Suppressor macrophage (primary cell): Measurements from ENCODE around the gene ZRANB1.

Experiments used
- DNase-seq, 4 experiments: peaks; one replicate each; pipeline ENCODE4 v3.0.0-alpha.2; 2020 to 2022

Gene ZRANB1

DNA sequence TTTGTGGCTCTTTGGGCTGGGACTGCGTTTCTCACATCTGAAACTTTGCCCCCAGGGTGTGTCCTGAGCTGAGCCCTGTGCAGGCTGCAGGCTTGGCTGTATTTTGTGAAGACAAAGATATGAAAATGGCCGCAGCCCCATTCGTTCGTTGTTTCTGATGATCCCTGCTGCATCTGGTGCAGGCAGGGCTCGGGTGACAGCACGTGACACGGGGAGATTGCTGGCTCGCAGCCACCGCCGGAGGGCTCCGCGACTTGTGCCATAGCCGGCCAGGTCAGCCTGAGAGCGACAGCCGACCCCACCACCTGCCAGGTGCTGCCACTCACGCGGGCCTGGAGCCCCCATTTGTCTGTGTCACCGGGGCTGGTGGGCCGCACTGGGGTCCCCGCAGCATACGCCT, 81.3 kb downstream of the ZRANB1 start:
- no peak for DNase-seq

DNA sequence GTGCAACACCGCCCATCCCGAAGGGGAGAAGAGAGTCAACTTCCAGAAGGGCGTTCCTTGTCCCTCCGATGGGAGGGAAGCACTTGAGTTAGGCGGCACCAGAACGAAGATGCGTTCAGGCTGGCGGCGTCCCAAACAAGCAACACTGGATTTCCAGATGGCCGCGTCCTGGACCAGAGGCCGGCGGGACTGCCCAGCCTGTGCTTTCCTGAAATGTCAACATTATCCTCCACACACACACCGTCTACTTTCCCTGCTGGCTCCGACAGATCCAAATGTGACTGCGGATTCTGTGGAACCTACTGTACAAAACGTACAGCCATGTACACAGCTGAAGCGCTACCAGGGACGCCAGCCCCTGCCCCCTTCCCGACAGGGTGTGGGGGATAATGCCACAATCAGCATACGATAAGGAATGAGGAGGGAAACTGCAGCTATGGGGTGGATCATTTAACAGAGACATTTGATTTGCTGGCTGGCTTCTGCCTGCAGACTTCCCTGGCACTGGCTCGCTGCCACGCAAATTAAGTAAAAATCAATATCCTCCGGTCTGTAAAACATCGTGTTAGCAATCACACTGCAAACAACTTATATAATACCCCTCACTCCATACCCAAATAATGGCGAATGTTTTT, 82.1 kb downstream of the ZRANB1 start:
- no peak for DNase-seq

DNA sequence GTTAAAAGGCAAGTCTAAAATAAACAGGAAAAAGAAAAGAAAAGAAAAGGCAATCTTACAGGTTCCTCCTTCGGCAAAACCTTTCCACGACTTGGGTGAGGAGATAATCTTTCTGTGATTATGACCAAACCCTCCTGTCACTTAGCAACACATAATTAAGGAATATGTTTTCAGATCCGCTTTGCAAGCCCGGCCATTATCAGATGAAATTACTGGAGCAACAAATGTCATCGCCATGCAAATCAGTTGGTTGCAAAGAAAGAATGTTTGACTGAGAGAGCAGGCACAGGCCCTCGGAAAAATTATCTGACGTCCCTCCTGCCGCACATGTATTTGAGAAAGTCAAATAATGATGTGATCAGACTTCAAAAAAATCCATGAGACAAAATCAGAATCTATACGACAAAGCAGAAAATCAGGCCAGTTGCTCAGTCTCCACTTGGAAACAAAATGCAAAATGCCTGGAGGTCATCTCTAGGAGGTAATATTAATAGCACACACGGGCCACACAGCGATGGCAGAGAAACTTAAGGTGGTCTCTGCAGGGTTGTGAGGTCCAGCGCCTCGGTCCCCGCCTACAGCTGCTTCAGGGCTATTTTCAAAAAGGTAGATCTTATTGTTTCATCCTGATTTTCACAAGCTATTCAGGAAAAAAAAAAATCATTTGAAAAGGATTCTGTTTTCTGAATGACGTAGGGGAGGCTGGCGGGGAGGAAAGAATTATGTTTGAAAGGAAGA, 82.7 kb downstream of the ZRANB1 start:
- DNase-seq, result no peak

DNA sequence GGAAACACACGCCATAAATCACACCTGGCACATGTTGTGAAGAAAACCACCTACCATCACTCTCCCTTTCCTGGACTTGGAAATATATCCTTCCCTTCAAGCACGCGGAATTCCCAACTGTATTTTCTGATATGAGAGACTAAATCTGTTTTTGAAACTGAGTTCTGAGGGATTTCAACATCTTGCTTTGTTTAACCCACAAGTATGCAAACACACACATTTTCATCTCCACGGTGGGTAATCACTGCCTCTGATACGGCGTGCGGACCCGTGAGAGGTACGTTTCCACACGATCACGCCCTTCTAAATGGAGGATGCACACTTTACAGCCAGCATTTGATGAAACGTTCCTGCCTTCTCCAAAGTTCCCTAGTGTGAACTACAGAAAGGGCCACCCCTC, 83.4 kb downstream of the ZRANB1 start:
- DNase-seq, result no peak

DNA sequence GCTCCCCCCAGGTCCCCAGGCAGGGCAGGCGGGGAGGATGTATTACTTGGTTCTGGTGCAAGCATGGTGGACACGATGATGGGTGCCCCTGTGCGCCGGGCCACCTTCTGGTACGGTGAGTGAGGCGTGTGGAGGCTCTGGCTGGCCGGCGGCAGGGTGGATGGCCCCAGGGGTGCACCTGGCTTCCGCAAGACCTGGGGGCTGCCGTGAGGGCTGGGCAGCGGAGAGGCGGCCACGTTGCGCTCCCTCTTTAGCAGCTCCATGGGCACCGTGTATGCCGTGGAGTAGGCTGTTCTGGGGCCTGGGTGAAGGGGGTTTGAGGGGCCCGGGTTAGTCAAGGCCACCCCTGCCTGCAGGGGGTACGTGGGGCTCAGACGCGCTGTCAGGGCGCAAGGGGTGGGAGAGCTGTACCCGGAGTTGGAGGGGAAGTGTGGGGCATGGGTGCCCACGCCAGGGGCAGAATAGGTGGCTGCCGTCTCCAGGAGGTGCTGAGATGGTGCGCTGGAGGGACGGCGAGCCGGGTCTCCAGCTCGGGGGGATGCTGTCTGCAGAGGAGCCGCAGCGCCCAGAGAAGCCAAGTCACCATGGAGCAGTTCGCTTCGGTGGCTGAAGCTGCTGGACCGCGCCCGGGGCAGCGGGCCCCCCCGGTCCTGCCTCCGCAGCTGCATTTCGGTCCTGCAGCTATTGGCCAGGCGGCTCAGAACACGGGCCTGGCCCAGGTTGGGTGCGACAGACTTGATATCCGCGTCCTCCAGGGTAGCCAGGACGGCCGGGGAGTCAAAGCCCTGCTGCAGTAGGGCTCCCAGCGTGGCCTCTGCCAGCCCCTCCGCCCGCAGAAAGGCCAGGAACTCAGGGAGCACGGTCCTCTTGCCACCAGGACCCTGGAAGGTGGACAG, 84.4 kb downstream of the ZRANB1 start:
- DNase-seq, result no peak

DNA sequence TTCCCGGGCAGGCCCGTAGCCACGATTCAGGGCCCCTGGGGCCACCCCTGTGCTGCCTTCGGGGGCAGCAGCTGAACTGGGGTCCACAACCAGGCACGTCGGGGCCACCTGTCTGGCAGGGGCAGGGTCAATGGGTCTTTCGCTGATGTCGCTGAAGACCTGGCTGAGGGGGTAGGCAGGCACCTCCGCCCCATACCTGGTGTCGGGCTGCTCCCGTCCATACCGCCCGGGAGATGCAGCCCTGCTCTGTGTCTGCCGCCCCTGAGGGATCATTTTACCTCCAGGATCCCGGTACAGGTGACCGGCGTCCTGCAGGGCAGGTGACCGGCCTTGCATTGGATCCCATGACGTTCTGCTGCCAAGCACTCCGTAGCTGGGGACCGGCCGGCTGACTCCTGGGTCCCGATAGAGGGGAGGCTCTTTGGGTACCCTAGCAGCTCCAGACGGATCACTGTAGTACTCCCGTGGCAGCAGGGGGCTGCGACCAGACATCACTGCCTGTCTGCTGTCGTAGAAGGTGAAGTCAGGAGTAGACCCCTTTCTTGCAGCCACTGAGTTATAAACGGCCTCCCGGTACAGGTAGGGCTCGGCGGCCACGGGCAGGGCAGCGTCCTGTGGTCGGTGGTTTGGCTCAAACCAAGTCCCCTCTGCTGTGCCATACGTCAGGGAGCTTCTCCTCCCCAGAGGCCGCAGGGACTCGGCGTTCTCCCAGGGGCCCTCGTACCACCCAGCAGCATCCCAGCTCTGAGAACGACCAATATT, 85.2 kb downstream of the ZRANB1 start:
- no peak for DNase-seq

DNA sequence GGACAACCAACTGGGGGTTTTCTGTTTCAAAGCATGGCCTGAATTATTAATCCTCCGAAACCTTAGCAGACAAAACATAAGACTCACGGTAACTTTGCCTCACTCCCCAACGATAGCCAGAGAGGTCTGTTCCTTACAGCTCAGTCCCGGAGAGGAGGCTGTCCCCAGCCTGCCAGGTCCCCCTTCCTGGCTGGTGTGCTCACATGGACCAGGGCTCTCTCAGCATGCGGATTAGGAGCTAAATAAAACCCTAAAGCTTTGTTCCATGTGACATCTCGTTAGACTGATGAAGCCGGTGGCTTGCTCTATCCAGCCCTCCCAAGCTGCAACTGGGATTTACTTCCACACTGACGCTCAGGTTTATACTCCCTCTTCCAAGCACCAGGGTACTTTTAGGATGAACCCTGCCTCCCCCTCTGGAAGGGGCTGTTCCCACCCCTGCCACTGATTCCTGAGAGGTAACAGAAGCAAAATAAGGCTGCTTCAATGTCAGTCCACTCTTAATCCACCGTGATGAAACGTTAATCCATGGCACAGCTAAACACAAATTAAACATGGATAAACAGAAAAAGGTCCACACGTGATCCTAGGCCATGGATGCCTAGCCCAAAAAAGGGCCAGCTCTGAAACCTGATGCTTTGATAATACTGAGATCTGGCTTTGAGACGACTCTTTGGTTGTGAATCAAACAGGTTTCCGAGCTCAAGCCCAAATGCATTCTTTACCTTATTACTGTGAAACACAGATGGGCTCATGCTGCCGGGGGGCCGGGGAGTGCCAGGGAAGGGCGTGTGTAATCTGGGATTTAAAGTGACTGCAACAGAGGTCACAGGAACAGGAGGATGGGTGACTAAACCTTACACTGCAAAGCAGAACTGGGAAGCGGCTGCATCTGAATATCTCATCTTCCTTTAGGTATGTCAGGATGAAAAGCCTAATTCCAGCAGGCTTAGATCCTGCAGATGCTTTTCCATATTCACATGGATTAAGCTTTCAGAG, 86.2 kb downstream of the ZRANB1 start:
- no peak for DNase-seq

DNA sequence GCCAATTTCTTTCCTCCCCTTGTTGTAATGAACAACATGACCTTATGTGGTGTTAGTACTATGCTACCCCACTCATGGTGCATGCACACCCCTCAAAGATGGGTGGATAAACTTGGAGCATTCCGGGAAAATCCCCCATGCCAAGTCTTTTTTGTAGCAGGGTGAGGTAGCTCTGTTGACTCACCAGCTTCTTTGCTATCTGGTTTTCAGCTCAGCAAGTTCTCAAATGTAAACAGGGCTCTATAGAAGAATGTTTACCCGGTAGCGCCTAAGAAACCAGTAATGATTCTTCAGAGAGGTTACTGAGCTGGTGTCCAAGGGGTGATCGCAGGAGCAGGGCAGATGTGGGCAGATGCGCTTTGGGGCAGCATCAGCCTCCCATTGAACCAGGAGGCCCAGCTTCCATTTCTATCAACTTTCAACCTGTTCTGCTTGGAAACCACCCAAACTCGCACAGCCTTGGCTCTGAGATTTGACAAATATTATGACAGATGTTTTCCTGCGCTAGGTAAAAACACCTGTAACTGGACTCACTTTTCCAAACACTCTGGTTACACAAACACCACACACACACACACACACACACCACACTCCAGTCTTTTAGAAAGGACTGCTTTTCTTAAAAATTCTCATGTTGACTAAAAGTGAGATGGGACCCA, 87.8 kb downstream of the ZRANB1 start:
- no peak for DNase-seq

DNA sequence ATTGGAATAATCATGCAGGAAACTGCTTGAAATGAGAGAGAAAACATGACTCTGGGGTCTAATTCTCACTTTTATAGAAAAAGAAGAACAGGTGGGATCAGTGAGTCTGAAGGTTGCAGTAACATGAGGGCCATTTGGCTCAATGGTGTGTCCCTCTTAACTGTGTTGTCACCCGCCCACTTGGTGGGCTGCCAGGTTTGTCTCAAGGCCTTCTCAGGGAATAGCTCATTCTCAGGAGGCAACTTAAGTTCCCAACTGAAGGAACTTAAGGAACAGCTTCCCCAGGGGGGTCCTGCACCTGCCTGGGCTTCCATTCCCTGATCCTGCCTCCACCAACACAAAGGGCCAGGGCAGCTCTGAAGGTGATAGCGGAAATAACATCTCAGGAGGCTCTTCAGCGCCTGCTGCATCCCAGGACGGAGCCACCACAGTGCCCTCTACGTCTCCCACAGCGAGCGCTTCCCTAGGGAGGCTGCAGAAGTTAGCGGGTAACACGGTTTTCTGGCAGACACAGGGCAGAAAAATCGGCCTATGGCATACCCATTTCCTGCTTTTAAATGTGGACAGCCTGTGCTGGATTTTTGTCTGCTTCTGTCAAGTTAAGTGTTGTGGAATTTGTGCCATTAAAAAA, 88.8 kb downstream of the ZRANB1 start:
- DNase-seq, result no peak

DNA sequence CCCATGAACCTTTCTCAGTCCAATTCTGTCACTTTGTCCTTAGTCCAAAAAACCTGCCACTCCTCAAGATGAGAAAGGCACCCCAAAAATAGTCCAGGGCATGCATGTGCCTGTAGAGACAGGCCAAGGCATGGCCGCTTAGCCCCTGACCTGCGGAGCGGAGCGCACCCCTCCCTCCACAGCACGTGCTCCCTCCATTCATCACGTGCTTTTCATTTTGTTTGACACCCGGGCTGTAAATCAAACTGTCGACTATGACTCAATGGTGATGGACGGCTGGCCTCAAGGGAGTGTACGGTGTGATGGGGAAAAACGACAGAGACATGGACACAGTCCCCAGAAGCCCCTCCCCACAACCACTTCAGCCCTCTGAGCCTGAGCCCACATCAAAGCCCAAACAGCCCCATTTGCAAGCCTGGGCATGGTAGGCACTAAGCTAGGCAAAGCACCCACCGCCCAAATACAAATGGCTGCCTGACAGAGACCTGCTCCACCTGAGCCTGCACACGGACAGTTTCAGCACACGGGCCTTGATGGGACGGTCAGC, 90.6 kb downstream of the ZRANB1 start:
- DNase-seq, result no peak

DNA sequence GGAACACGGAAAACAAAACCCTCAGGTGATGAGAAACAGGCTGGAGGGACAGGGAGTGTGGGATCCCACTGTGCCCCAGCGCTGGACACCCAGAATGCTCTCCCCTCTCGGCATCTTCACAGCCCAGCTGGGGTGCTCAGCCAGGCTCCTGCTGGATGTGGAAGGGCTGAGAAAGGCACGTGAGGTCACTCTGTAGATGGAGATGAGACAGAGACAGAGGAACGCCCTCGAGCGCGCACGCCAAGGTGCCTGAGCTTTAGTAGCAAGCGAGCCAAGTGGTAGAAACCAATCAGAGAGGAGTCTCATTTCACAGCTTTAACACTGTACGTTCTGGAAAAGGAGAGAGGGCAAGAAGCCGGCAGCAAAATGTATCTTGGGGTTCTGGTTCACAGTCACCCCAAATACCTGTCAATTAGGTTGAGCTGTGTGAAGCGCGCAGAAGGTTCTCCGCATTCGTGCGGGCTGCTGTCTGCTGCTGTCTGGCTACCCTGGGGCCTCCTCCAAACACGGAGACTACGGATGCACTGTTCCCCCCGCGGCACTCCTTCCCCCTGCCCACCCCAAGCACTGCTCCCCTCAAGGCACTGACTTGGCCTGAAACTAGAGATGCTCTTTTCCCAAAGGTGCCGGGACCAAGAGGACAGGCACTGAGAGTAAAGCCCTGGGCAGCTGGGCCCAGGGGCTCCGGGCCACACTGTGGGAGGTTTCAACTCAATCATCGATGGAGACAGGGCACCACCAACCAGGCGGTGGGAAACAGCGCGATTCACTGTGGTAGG, 91.4 kb downstream of the ZRANB1 start:
- DNase-seq, result no peak

DNA sequence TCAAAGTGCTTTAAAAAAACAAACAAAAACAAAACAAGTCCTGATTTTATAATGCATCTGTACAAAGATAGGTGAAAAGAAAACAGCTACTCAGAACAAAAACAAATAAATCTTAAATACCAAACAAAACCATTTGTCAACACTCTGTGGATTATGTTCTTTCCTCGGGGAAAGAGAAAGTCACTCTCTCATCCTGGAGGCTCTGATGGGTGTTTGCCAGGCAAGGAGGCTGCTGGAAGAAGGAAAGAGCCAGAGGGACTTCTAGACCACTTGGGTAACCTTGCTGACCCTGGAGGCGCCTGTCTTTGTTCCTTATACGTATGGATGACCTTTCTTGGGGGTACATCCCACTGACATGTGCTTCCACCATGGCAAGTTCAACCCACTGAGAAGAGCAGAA, 92.8 kb downstream of the ZRANB1 start:
- DNase-seq, result no peak

DNA sequence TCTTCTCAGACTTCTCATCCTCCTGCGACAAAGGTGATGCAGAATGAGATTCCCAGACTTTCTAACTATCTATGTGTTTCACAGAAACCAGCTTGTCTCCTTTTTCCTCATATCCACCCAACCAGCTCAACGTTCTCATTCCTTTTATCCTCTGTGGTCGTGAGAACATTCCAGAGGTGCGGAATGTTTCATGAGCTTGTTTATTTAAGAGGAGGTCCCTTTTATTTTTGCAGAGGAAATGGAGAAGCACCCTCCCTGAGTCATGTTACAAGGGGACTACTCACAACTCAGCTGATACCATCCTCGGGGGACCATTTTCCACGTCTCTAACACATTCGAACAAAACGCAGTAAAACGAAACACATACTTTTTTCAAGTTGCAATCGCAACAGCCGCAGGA, 93.2 kb downstream of the ZRANB1 start:
- no peak for DNase-seq

DNA sequence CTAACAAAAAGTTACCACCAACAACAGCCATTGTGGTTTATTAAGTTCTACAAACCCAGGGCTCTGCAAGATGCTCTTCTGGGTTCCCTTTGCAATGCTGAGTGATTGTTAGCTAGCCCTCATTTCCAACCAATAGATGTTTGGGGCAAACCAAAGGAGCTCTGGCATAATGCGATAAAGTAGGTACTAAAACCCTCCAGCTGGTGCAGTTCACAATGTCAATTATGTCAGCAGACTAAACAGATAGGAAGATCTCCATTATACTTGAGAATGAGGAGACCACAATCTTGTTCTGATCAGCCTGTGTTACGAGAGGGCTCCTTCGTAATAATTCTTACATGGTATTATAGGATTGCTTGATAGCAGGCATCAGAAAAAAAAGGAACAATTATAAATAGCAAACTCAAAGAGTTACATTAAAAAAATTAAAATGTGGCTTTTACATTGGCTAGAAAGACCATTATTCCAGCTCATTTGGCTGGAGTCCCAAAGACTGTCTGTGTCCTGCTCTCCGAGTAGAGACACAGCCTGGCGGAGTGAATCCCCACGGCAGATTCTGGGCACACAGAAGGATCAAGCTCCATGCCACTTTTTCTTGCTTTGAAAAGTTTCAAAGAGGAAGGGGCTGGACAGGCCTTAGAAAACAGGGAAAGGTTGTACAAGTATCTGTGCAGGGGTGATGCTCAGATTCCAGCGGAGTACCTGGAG, 93.8 kb downstream of the ZRANB1 start:
- no peak for DNase-seq

DNA sequence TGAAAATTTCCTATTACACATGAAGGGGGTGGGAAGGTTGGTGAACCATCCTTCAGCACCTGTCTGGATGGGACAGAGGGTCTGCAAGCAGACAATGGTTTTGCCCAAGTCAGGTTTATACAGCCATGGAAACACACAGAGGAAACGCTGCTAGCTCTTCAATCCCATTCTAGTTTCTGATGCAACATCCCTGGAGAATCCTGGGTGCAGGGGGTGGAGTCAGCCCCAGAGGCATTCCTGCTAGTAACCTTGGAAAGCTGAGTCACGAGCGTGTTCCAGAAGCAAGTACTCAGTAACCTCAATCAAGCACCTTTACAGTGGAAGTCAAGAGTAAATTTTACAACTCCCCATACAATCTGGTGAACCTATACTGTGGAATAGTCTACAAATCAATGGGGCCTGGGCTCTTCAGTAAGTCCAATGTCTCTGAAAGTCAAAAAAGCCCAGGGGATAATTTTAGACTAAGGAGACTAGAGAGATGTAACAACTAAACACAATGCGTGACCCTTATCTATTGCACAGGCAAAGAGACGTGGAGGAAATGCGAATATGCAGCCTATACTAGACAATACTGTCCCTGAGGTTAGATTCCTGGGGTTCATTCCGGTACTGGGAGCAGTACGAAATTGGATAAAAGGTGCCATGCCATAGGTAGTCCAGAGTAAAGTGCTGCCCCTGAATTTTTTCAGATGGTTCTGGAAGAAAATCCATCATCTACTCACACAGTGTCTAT, 95.4 kb downstream of the ZRANB1 start:
- no peak for DNase-seq
